H9 (cell line): ENCODE data around the gene TMEM44. TPM values are rescaled to one million over a fixed set of nuclear protein-coding genes. Genes with fewer than 3 reads are reported as not detected.

ENCODE experiments used
- DNase-seq: peaks from one replicate; pipeline ENCODE4 v3.0.0-alpha.2; 2017
- H2AFZ ChIP-seq: one replicate; pipeline ENCODE4 v1.6.1; 2013; ENCODE audit warnings: mild to moderate bottlenecking, low read length, control low read depth, moderate library complexity
- H2AK5ac ChIP-seq: 2 replicates; pipeline ENCODE4 v1.6.1; 2013; ENCODE audit warnings: low read length, control low read depth, mixed read lengths; ENCODE audit not compliant: insufficient read length
- H2BK120ac ChIP-seq: one replicate; pipeline ENCODE4 v1.6.1; 2013; ENCODE audit warnings: low read depth, mild to moderate bottlenecking, low read length, control low read depth, inconsistent platforms; ENCODE audit not compliant: poor library complexity, severe bottlenecking
- H2BK12ac ChIP-seq: 2 replicates; pipeline ENCODE4 v1.6.1; 2013; ENCODE audit warnings: low read length, control low read depth, mixed read lengths, low read depth; ENCODE audit not compliant: insufficient read length
- H2BK15ac ChIP-seq: 2 replicates; pipeline ENCODE4 v1.6.1; 2013; ENCODE audit warnings: low read depth, low read length, control low read depth
- H2BK20ac ChIP-seq: one replicate; pipeline ENCODE4 v1.6.1; 2013; ENCODE audit warnings: low read depth, mild to moderate bottlenecking, low read length, control low read depth, inconsistent platforms; ENCODE audit not compliant: poor library complexity, severe bottlenecking
- H2BK5ac ChIP-seq: 2 replicates; pipeline ENCODE4 v1.6.1; 2013; ENCODE audit warnings: low read length, control low read depth, mixed read lengths; ENCODE audit not compliant: insufficient read length
- H3K14ac ChIP-seq: 2 replicates; pipeline ENCODE4 v1.6.1; 2013; ENCODE audit warnings: low read length, control low read depth; ENCODE audit not compliant: insufficient read depth
- H3K18ac ChIP-seq: 2 replicates; pipeline ENCODE4 v1.6.1; 2013; ENCODE audit warnings: low read depth, mild to moderate bottlenecking, mixed read lengths, low read length, control low read depth; ENCODE audit not compliant: insufficient read length
- H3K23ac ChIP-seq: 2 replicates; pipeline ENCODE4 v1.6.1; 2013; ENCODE audit warnings: low read length, control low read depth, mixed read lengths, low read depth; ENCODE audit not compliant: insufficient read length
- H3K23me2 ChIP-seq: 2 replicates; pipeline ENCODE4 v1.6.1; 2013; ENCODE audit warnings: low read depth, mild to moderate bottlenecking, mixed read lengths, low read length, control low read depth; ENCODE audit not compliant: insufficient read length, poor library complexity, severe bottlenecking
- H3K27ac ChIP-seq: 2 replicates; pipeline ENCODE4 v1.5.1; 2013; ENCODE audit warnings: low read length, control low read depth, mixed read lengths, low read depth; ENCODE audit not compliant: insufficient read length
- H3K27me3 ChIP-seq: 2 replicates; pipeline ENCODE4 v1.6.1; 2013; ENCODE audit warnings: low read length, control low read depth, inconsistent platforms; ENCODE audit not compliant: insufficient read depth
- H3K4ac ChIP-seq: 2 replicates; pipeline ENCODE4 v1.6.1; 2013; ENCODE audit warnings: low read depth, mild to moderate bottlenecking, control low read depth, inconsistent platforms, low read length, moderate library complexity
- H3K4me1 ChIP-seq: 2 replicates; pipeline ENCODE4 v1.6.1; 2013; ENCODE audit warnings: low read length, control low read depth, inconsistent platforms; ENCODE audit not compliant: insufficient read depth
- H3K4me2 ChIP-seq: 2 replicates; pipeline ENCODE4 v1.6.1; 2013; ENCODE audit warnings: low read length, control low read depth, mixed read lengths; ENCODE audit not compliant: insufficient read length, insufficient read depth
- H3K56ac ChIP-seq: 2 replicates; pipeline ENCODE4 v1.6.1; 2013; ENCODE audit warnings: low read depth, mild to moderate bottlenecking, mixed read lengths, low read length, control low read depth; ENCODE audit not compliant: insufficient read length
- H3K79me1 ChIP-seq: 2 replicates; pipeline ENCODE4 v1.6.1; 2013; ENCODE audit warnings: low read depth, mild to moderate bottlenecking, moderate library complexity, low read length, control low read depth, inconsistent platforms; ENCODE audit not compliant: insufficient read depth, poor library complexity, severe bottlenecking
- H3K79me2 ChIP-seq: 2 replicates; pipeline ENCODE4 v1.6.1; 2013; ENCODE audit warnings: low read length, control low read depth, inconsistent platforms; ENCODE audit not compliant: insufficient read depth
- H3K9ac ChIP-seq: 2 replicates; pipeline ENCODE4 v1.6.1; 2013; ENCODE audit warnings: low read length, control low read depth, mixed read lengths; ENCODE audit not compliant: insufficient read length; ENCODE audit errors: extremely low read depth
- H3K9me3 ChIP-seq: one replicate; pipeline ENCODE4 v1.6.1; 2013; ENCODE audit warnings: low read depth, low read length, inconsistent platforms; ENCODE audit not compliant: control insufficient read depth
- H3T11ph ChIP-seq: one replicate; pipeline ENCODE4 v1.6.1; 2013; ENCODE audit warnings: mild to moderate bottlenecking, low read length, control low read depth, inconsistent platforms
- H4K20me1 ChIP-seq: one replicate; pipeline ENCODE4 v1.6.1; 2013; ENCODE audit not compliant: control insufficient read depth, insufficient read length, insufficient read depth
- H4K5ac ChIP-seq: 2 replicates; pipeline ENCODE4 v1.6.1; 2013; ENCODE audit warnings: low read depth, mild to moderate bottlenecking, mixed read lengths, low read length, control low read depth; ENCODE audit not compliant: insufficient read length
- H4K8ac ChIP-seq: replicated peaks from 2 replicates; pipeline ENCODE4 v1.6.1; 2013; ENCODE audit warnings: low read length, control low read depth, mixed read lengths, low read depth; ENCODE audit not compliant: insufficient read length
- H4K91ac ChIP-seq: 2 replicates; pipeline ENCODE4 v1.6.1; 2013; ENCODE audit warnings: low read depth, mild to moderate bottlenecking, moderate library complexity, mixed read lengths, low read length, control low read depth; ENCODE audit not compliant: insufficient read length
- H3K27ac Mint-ChIP-seq, 3 experiments: 2 replicates in 2 of 3; 3 replicates in 1 of 3; pipeline ENCODE4 v1.8.0; 2020 to 2021; ENCODE audit warnings: mixed read lengths in 3 of 3, mild to moderate bottlenecking in 1 of 3, moderate library complexity in 1 of 3
- H3K27me3 Mint-ChIP-seq: 2 replicates; pipeline ENCODE4 v1.8.0; 2021; ENCODE audit warnings: low read depth, mild to moderate bottlenecking, moderate library complexity, mixed read lengths
- H3K36me3 Mint-ChIP-seq, 3 experiments: 2 replicates in 2 of 3; 3 replicates in 1 of 3; pipeline ENCODE4 v1.8.0; 2020 to 2021; ENCODE audit warnings: low read depth in 3 of 3, mixed read lengths in 3 of 3; ENCODE audit not compliant: insufficient read depth in 1 of 3
- H3K4me1 Mint-ChIP-seq, 2 experiments: 2 replicates each; pipeline ENCODE4 v1.8.0; 2020; ENCODE audit warnings: mixed read lengths in 2 of 2
- H3K4me3 Mint-ChIP-seq, 2 experiments: 2 replicates in 1 of 2; 3 replicates in 1 of 2; pipeline ENCODE4 v1.8.0; 2020 to 2021; ENCODE audit warnings: mild to moderate bottlenecking in 2 of 2, mixed read lengths in 2 of 2, moderate library complexity in 1 of 2
- H3K9me3 Mint-ChIP-seq, 2 experiments: 2 replicates in 1 of 2; 3 replicates in 1 of 2; pipeline ENCODE4 v1.8.0; 2020; ENCODE audit warnings: mild to moderate bottlenecking in 2 of 2, mixed read lengths in 2 of 2, moderate library complexity in 1 of 2
- CTCF ChIP-seq: fragments of 200-600 bp; sonication (generic); conservative IDR thresholded peaks from 3 replicates; pipeline ENCODE4 v1.8.0; 2021; ENCODE audit warnings: antibody characterized with exemption, mild to moderate bottlenecking
- WGBS: extraction: QIAGEN DNeasy Blood & Tissue Kit; methylation state at CpG from one replicate; pipeline ENCODE4 v1.1.7; 2013; ENCODE audit warnings: missing lambda C conversion rate, low lambda C conversion rate, mixed read lengths; ENCODE audit not compliant: insufficient read length; ENCODE audit errors: extremely low coverage; 5-methylcytosine and 5-hydroxymethylcytosine counted together
- total RNA-seq: library from RNA; stranded (reverse); gene quantifications from 2 replicates; pipeline ENCODE4 v1.2.1, GENCODE V29; 2021

TMEM44 gene
- total RNA-seq, 1 experiment from 2014 or later: 19.8 TPM

DNA sequence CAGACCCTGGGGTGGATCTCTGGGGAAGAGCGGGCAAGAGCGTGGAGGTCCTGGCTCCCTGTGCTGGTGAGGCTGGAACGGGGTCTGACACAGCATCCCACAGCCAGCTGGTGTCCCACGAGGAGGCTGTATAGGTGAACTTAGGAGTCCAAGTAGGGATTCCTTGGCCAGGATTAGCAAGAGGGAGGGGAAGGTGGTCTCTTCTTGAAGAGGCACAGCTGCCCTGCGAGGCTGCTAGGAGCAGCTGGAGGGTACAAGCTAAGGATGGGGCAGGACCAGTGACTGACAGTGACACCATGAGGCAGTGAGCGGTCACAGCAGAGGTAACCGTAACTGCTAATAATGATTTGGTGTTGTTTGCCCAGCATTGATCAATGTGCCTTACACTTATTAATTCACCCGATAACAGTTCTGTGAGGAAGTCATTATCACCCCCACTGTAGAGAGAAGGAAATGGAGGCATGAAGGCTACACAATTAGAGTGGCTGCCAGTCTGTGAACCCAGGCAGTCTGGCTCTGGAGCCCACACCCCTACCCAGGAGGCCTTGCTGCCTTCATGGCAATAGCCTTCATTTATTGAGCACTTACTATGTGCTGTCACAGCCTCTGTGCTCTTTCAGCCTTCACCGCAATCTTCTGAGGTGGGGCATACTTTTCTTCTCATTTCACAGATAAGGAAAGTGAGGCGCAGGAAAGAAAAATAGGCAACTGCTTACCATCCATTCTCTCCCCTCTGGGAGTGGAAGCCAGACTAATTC, 59.4 kb downstream of the TMEM44 start:
- Histone ChIP-seq H2BK12ac (no peak overlapping the region), H2BK20ac (no peak overlapping the region), H2AK5ac (no peak overlapping the region), H3K9me3 (no peaks in the 10 kb centered on the region), H2BK5ac (no peak overlapping the region), H3K4me1 (no peaks in the 10 kb centered on the region; the same call in 1 of the 2 replicates), H3K23me2 (no peaks in the 10 kb centered on the region), H3K9ac (no peak overlapping the region), H3K18ac (no peak overlapping the region), H4K5ac (no peak overlapping the region), H3K4ac (no peak overlapping the region), H4K20me1 (no peaks in the 10 kb centered on the region), H3K23ac (no peak overlapping the region), H3K27me3 (no peaks in the 10 kb centered on the region), H4K8ac (no peak overlapping the region), H3K4me2 (no peak overlapping the region), H2BK15ac (no peak overlapping the region), H3K79me2 (no peaks in the 10 kb centered on the region), H3K79me1 (no peaks in the 10 kb centered on the region), H4K91ac (no peak overlapping the region), H3K27ac (no peak overlapping the region), H3T11ph (no peak overlapping the region), H3K56ac (no peak overlapping the region), H2BK120ac (no peak overlapping the region), H2AFZ (no peak overlapping the region), H3K14ac (no peak overlapping the region)
- H3K27me3 Mint-ChIP-seq: peaks cover 4% of the 10 kb centered on the region
- H3K4me3 Mint-ChIP-seq: no peak overlapping the region
- H3K9me3 Mint-ChIP-seq: no peaks in the 10 kb centered on the region
- H3K27ac Mint-ChIP-seq: no peak overlapping the region
- no CpG with 5 or more reads among the region's 10 CpGs for WGBS
- peak; percentile 68 for TF ChIP-seq CTCF
- no peaks in the 10 kb centered on the region for H3K36me3 Mint-ChIP-seq
- peaks cover 14 to 27% of the 10 kb centered on the region in 2 experiments for H3K4me1 Mint-ChIP-seq
- DNase-seq: peak; percentile 68
